Measurements from ENCODE around the gene RBM10. TPM values are rescaled to one million over a fixed set of nuclear protein-coding genes. Genes with fewer than 3 reads are reported as not detected.

Gene RBM10
- total RNA-seq, 3 donors from 2014 or later, result 77.7 to 83.4 (median 81.4) TPM

- no peak overlapping the region for H3K4me3 Mint-ChIP-seq
- ATAC-seq (no peak), DNase-seq (no peak)
- peaks cover 13% of the 10 kb centered on the region for H3K36me3 Mint-ChIP-seq (ENCODE audit: insufficient read depth)
- no peaks in the 10 kb centered on the region for H3K9me3 Mint-ChIP-seq
- H3K4me1 Mint-ChIP-seq (ENCODE audit: low read depth), result no peaks in the 10 kb centered on the region
- H3K27me3 Mint-ChIP-seq (ENCODE audit: low read depth), result no peaks in the 10 kb centered on the region
These were observed 33.3 kb downstream of the RBM10 start for GRCh38 chrX:47178337-47178736.

GRCh38 chrX:47179221-47179927, 34.4 kb downstream of the RBM10 start:
- DNase-seq, result no peak
- no peak for ATAC-seq
- H3K9me3 Mint-ChIP-seq, result no peaks in the 10 kb centered on the region
- H3K36me3 Mint-ChIP-seq (ENCODE audit: insufficient read depth), result peaks cover 13% of the 10 kb centered on the region
- H3K4me3 Mint-ChIP-seq, result no peak overlapping the region
- no peaks in the 10 kb centered on the region for H3K4me1 Mint-ChIP-seq (ENCODE audit: low read depth)
- no peaks in the 10 kb centered on the region for H3K27me3 Mint-ChIP-seq (ENCODE audit: low read depth)

GRCh38 chrX:47179928-47180255, 34.9 kb downstream of the RBM10 start:
- no peaks in the 10 kb centered on the region for H3K9me3 Mint-ChIP-seq
- no peaks in the 10 kb centered on the region for H3K4me1 Mint-ChIP-seq (ENCODE audit: low read depth)
- no peak overlapping the region for H3K4me3 Mint-ChIP-seq
- H3K36me3 Mint-ChIP-seq (ENCODE audit: insufficient read depth), result peaks cover 13% of the 10 kb centered on the region
- DNase-seq (no peak), ATAC-seq (no peak)
- no peaks in the 10 kb centered on the region for H3K27me3 Mint-ChIP-seq (ENCODE audit: low read depth)

- DNase-seq (no peak), ATAC-seq (no peak)
- Mint-ChIP-seq H3K9me3 (no peaks in the 10 kb centered on the region), H3K27me3 (ENCODE audit: low read depth) (no peaks in the 10 kb centered on the region), H3K36me3 (ENCODE audit: insufficient read depth) (peaks cover 13% of the 10 kb centered on the region), H3K4me1 (ENCODE audit: low read depth) (no peaks in the 10 kb centered on the region), H3K4me3 (no peak overlapping the region)
These were observed 35.3 kb downstream of the RBM10 start for GRCh38 chrX:47180346-47180745.

- ATAC-seq (no peak), DNase-seq (no peak)
- Mint-ChIP-seq H3K4me1 (ENCODE audit: low read depth) (no peaks in the 10 kb centered on the region), H3K4me3 (no peak overlapping the region), H3K36me3 (ENCODE audit: insufficient read depth) (peaks cover 13% of the 10 kb centered on the region), H3K9me3 (no peaks in the 10 kb centered on the region), H3K27me3 (ENCODE audit: low read depth) (no peaks in the 10 kb centered on the region)
These were observed 36.3 kb downstream of the RBM10 start for GRCh38 chrX:47181301-47181700.

GRCh38 chrX:47182106-47182700, 37.2 kb downstream of the RBM10 start:
- no peak for ATAC-seq
- no peaks in the 10 kb centered on the region for H3K27me3 Mint-ChIP-seq (ENCODE audit: low read depth)
- H3K9me3 Mint-ChIP-seq, result no peaks in the 10 kb centered on the region
- peaks cover 13% of the 10 kb centered on the region for H3K36me3 Mint-ChIP-seq (ENCODE audit: insufficient read depth)
- DNase-seq, result no peak
- no peak overlapping the region for H3K4me3 Mint-ChIP-seq
- no peaks in the 10 kb centered on the region for H3K4me1 Mint-ChIP-seq (ENCODE audit: low read depth)

- no peak for DNase-seq
- no peak for ATAC-seq
- Mint-ChIP-seq H3K4me3 (no peak overlapping the region), H3K27me3 (ENCODE audit: low read depth) (no peaks in the 10 kb centered on the region), H3K4me1 (ENCODE audit: low read depth) (peaks cover 13% of the 10 kb centered on the region), H3K36me3 (ENCODE audit: insufficient read depth) (peaks cover 5% of the 10 kb centered on the region), H3K9me3 (no peaks in the 10 kb centered on the region)
These were observed 39.5 kb downstream of the RBM10 start for GRCh38 chrX:47184486-47184885.

- H3K4me1 Mint-ChIP-seq (ENCODE audit: low read depth), result peaks cover 13% of the 10 kb centered on the region
- no peak for DNase-seq
- H3K4me3 Mint-ChIP-seq, result no peak overlapping the region
- no peaks in the 10 kb centered on the region for H3K9me3 Mint-ChIP-seq
- no peak for ATAC-seq
- no peaks in the 10 kb centered on the region for H3K27me3 Mint-ChIP-seq (ENCODE audit: low read depth)
- peaks cover 4% of the 10 kb centered on the region for H3K36me3 Mint-ChIP-seq (ENCODE audit: insufficient read depth)
These were observed 40.2 kb downstream of the RBM10 start for GRCh38 chrX:47185241-47185640.

- peaks cover 4% of the 10 kb centered on the region for H3K36me3 Mint-ChIP-seq (ENCODE audit: insufficient read depth)
- H3K4me1 Mint-ChIP-seq (ENCODE audit: low read depth), result peaks cover 19% of the 10 kb centered on the region
- no peak for ATAC-seq
These were observed 41.2 kb downstream of the RBM10 start for GRCh38 chrX:47186096-47186740.

GRCh38 chrX:47187106-47187677, 42.2 kb downstream of the RBM10 start:
- Mint-ChIP-seq H3K9me3 (no peaks in the 10 kb centered on the region), H3K27me3 (ENCODE audit: low read depth) (no peaks in the 10 kb centered on the region), H3K36me3 (ENCODE audit: insufficient read depth) (peaks cover 4% of the 10 kb centered on the region), H3K4me3 (no peak overlapping the region), H3K4me1 (ENCODE audit: low read depth) (peaks cover 20% of the 10 kb centered on the region)
- DNase-seq (no peak), ATAC-seq (no peak)

More at GRCh38 chrX:47186096-47186740, 41.2 kb downstream of the RBM10 start:
- DNase-seq, result no peak
- no peaks in the 10 kb centered on the region for H3K9me3 Mint-ChIP-seq
- no peak overlapping the region for H3K4me3 Mint-ChIP-seq
- H3K27me3 Mint-ChIP-seq (ENCODE audit: low read depth), result no peaks in the 10 kb centered on the region

GRCh38 chrX:47189906-47190305, 44.9 kb downstream of the RBM10 start:
- Mint-ChIP-seq H3K9me3 (no peaks in the 10 kb centered on the region), H3K27me3 (ENCODE audit: low read depth) (no peaks in the 10 kb centered on the region), H3K4me1 (ENCODE audit: low read depth) (peaks cover 31% of the 10 kb centered on the region), H3K36me3 (ENCODE audit: insufficient read depth) (peaks cover 2% of the 10 kb centered on the region), H3K4me3 (no peak overlapping the region)
- DNase-seq (no peak), ATAC-seq (no peak)

- Mint-ChIP-seq H3K4me1 (ENCODE audit: low read depth) (peaks cover 38% of the 10 kb centered on the region), H3K9me3 (no peaks in the 10 kb centered on the region), H3K4me3 (peak overlapping the region; percentile 94), H3K36me3 (ENCODE audit: insufficient read depth) (peaks cover 4% of the 10 kb centered on the region), H3K27me3 (ENCODE audit: low read depth) (no peaks in the 10 kb centered on the region)
- peak; percentile 74 for DNase-seq
- ATAC-seq, result peak; percentile 75 to 78
These were observed 45.6 kb downstream of the RBM10 start for GRCh38 chrX:47190445-47191269.

- peaks cover 10% of the 10 kb centered on the region for H3K36me3 Mint-ChIP-seq (ENCODE audit: insufficient read depth)
- no peaks in the 10 kb centered on the region for H3K9me3 Mint-ChIP-seq
- no peaks in the 10 kb centered on the region for H3K27me3 Mint-ChIP-seq (ENCODE audit: low read depth)
- peak overlapping the region; percentile 94 for H3K4me3 Mint-ChIP-seq
- peak; percentile 48 for DNase-seq
- ATAC-seq, result peak; percentile 14 to 23
- H3K4me1 Mint-ChIP-seq (ENCODE audit: low read depth), result peaks cover 45% of the 10 kb centered on the region
These were observed 46.3 kb downstream of the RBM10 start for GRCh38 chrX:47191331-47191730.

GRCh38 chrX:47191806-47192401, 46.9 kb downstream of the RBM10 start:
- ATAC-seq, result no peak
- Mint-ChIP-seq H3K4me3 (peak overlapping the region; percentile 94), H3K9me3 (no peaks in the 10 kb centered on the region), H3K4me1 (ENCODE audit: low read depth) (peaks cover 51% of the 10 kb centered on the region), H3K27me3 (ENCODE audit: low read depth) (no peaks in the 10 kb centered on the region), H3K36me3 (ENCODE audit: insufficient read depth) (peaks cover 10% of the 10 kb centered on the region)
- DNase-seq, result no peak
